T follicular helper cell (primary cell): Measurements from ENCODE around the gene B4GALT6.
"Not testable (repeated sequence)": the region's sequence is repeated elsewhere in the genome, so short reads cannot be mapped to it uniquely, and the experiment has no call there.

Experiments
- DNase-seq: peaks from one replicate; pipeline ENCODE4 v3.0.0-alpha.2; 2020; ENCODE audit warnings: low read depth
- total RNA-seq, 2 experiments: gene quantifications; one replicate each; lab custom pipeline; 2026; lab: John Stamatoyannopoulos, UW

B4GALT6 gene
- 0.06 to 1.2 reads per million in 2 experiments for total RNA-seq

GRCh38 chr18:31684279-31685096, at the start of gene B4GALT6:
B4GALT6 (minus strand) TSS chr18:31684581; CDS start chr18:31684426, 155 bp downstream.
- no peak for DNase-seq

- no peak for DNase-seq
Measured at GRCh38 chr18:31731628-31732027, 47.2 kb upstream of the B4GALT6 start.

- not testable (repeated sequence) for DNase-seq
Measured at GRCh38 chr18:31729196-31729595, 44.8 kb upstream of the B4GALT6 start.

- DNase-seq = no peak
Measured at GRCh38 chr18:31723990-31724711, 39.8 kb upstream of the B4GALT6 start.

GRCh38 chr18:31723639-31723989, 39.2 kb upstream of the B4GALT6 start:
- DNase-seq = no peak

GRCh38 chr18:31722369-31722957, 38.1 kb upstream of the B4GALT6 start:
- peak; percentile 52 for DNase-seq

GRCh38 chr18:31721601-31722000, 37.2 kb upstream of the B4GALT6 start:
- no peak for DNase-seq

GRCh38 chr18:31720867-31721266, 36.5 kb upstream of the B4GALT6 start:
- no peak for DNase-seq

GRCh38 chr18:31719363-31720006, 35.1 kb upstream of the B4GALT6 start:
- no peak for DNase-seq

GRCh38 chr18:31718386-31718785, 34.0 kb upstream of the B4GALT6 start:
- DNase-seq = no peak

GRCh38 chr18:31716362-31716761, 32.0 kb upstream of the B4GALT6 start:
- no peak for DNase-seq

GRCh38 chr18:31711365-31712172, 27.2 kb upstream of the B4GALT6 start:
- DNase-seq = no peak

- DNase-seq = no peak
Measured at GRCh38 chr18:31710826-31711225, 26.4 kb upstream of the B4GALT6 start.

- no peak for DNase-seq
Measured at GRCh38 chr18:31707815-31708214, 23.4 kb upstream of the B4GALT6 start.

- DNase-seq = no peak
Measured at GRCh38 chr18:31702449-31702848, 18.1 kb upstream of the B4GALT6 start.

GRCh38 chr18:31701744-31702143, 17.4 kb upstream of the B4GALT6 start:
- no peak for DNase-seq

GRCh38 chr18:31700990-31701389, 16.6 kb upstream of the B4GALT6 start:
- DNase-seq = no peak

GRCh38 chr18:31697351-31698298, 13.2 kb upstream of the B4GALT6 start:
- DNase-seq = no peak

- DNase-seq = no peak
Measured at GRCh38 chr18:31695989-31696388, 11.6 kb upstream of the B4GALT6 start.

GRCh38 chr18:31694297-31694696, 9.9 kb upstream of the B4GALT6 start:
- DNase-seq = no peak
